ENCODE measurements around the gene NCBP1.
"Not testable (repeated sequence)": the region's sequence is repeated elsewhere in the genome, so short reads cannot be mapped to it uniquely, and the experiment has no call there.

Gene NCBP1

DNA sequence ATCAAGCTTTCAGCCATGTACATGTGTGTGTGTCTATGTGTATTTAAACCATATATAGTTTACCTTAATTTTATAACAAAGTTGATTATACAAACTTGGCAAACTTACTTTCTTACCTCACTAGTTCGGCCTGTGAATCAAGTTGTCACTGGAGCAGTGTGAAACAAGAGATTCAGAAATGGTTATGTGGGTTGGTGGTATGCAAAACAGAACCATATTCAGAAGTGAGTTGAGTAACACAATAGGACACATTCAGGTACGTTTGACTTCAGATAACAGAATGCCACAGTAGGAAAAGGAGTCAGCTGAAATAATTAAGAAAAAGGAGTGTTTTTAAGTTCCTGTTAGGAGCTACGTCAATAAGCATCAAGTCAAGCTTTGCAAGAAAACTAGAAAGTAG is 42.0 kb downstream of the NCBP1 start:
- no peak for DNase-seq

DNA sequence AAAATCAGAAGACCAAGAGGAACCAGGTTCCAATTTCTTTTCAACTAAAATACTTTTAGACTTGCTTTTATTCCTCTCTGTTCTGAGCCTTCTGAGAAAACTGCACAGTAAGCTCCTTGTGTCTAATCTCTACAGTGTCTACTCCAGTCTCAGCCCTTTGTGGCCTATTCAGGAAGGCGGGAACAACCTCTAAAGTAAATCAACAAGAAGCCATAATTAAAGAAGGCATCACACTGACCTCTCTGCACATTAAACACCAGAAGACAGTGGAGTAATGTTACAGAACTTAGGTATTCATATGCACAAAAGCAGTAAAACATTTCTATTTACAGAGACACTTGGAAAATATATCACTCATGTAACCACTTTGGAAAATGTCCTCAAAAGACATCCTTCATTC is 48.6 kb downstream of the NCBP1 start:
- DNase-seq, result no peak

DNA sequence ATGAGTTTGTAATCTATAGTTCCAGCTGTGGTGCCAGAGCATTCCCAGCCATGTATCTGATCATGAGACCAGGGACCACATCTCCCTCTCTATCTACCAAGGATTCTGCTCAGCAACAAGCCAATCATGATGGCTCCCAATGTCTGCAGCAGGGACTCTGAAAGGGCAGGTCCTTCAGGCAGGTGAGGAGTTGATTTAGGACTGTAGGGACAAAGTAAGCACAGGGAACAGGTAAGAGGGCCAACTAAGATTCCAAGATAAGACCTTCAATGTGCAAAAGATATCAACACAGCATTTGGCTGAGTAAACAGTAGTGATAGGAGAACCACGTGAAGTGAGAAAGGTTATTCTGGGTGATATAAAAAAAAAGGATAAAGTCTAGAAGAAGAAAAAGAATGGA is 55.0 kb downstream of the NCBP1 start:
- DNase-seq, result no peak

DNA sequence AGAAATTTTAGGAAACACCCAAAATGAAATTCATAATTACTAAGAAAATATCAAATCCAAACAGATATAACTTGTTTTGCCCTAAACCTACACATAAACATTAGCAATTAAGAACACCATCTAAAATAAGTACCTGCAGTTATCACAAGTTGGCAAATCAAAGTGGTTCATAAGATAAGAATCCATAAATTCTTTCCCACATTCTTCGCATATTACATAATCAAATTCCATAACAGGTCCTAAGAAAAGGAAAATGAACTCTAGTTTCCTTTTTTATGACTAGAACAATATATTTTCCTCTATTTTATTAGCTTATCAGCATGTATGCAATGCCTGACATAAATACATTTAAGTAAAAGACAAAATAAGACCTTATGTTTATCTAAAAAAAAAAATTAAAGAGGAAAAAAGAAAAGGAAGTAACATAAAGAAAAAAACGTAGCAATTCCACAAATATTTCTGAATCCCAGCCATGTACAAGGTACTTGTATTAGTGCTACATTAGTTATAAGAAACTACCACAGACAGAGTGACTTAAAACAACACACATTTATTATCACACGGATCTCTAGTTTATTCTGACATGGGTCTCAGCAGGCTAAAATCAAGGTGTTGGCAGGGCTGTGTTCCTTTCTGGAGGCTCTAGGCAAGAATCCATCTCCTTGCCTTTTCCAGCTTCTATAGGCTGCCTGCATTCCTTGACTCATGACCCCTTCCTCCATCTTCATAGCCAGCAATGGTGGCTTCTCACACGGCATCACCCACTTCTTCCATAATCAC is 56.0 kb downstream of the NCBP1 start:
- DNase-seq, result no peak

DNA sequence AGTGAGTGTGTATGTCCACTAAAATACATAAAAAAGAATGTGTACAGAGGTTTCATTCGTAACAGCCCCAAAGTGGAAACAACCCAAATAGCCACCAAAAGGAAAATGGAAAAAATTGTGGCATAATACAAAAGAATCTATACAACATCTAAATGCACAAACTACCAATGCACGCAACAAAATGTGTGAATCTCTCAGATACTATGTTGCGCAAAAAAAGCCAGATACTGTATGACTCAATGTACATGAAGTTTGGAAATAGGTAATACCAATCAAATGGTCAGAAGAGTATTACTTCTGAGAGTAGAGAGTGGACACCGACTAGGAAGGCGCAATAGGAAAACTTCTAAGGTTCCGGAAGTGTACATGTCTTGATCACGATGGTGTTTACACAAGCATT is 61.1 kb downstream of the NCBP1 start:
- DNase-seq, result no peak

DNA sequence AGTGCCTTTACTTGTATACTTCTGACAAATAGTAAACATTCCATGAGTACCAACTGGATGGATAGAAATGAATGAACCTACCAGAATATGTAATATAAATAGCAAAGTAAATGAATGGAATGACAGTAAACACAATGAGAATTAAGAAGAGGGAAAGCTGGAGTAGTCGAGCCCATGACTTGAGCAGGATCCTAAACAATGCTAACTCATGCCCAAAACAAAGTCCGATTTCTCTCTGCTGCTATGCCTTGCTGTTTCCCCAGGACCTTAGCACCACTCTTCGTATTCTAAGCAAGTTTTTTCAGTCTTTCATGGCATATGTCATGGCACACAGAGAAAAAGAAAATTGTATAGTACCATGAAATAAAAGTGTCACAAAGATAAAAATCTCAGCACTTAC is 61.8 kb downstream of the NCBP1 start:
- no peak for DNase-seq

DNA sequence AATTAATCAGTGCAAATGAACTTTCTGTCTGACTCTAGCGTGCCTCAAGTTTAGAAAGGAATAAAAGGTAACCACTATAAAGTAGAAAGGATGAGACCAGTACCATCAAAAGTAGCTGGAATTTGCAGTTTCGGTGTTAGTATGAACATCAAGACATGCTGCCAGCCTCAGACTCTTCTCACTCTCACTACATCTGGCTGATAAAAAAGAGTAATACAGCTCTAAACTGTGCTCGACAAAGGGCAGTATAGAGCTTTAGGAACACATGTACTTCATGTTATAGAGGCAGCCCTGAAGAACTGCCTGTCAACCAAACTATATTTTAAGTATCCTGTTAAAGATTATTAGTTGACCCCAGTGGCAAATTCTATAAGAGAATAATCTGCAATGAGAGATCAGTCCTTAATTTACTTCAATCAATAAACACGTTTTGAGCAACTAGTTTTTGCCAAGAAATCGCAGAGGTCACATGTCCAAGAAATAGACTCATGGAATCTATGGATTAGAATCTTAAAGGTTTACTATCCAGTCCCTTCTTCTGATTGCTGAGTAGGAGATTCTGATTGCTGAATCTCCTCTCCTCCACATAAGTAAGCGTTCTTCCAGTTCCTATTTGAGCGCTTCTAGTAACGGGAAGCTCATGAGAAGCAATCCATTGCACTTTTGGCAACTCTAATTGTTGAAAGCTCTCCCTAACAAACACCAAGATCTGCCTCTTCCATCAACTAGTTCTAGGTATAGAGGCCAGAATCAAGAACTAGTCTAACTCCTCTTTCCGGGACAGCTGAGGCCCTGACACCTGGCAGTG is 62.6 kb downstream of the NCBP1 start:
- DNase-seq, result no peak

DNA sequence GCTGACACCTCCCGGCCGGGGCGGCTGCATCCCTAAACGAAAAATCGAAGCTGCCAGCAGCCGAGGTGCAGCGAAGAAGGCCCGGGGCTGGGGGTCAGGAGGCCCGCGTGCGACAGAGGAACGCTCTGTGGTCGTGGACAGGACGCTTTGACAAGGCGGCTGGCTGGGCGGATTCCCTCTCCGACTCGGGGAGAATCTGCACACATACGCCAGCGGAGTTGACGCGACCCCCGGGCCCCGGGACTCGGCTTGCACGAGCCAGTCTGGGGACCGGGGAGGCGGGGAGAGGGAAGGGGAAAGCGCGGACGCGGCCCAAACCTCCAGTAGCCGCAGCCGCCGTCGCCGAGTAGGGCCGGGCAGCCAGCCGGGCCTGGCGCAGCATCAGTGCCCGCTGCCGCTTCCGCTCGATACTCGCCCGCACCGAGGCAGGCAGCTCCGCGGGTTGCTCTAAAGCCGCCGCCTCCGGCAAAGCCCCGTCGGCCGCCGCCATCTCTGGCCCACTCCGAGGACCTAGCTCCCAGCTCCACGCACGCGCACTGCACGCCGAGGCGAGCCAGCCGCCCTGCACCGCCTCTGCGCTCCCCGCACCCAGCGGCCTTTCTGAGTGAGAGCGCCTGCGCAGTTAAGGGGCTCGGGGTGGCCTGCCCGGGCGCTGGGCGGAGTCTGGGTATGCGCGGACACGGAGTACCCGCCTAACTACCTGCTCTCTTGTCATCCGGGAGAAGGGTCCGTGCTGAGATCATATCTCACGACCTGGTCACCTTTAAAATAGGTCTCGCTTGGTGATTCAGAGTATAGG is 63.4 kb downstream of the NCBP1 start, which contains the start of gene XPA:
Gene XPA, minus strand, starts transcription at position 538 of the 799 bp plus-strand sequence. Its CDS starts 48 bp downstream, at position 490.
- DNase-seq, result peak; percentile 87 to 96

DNA sequence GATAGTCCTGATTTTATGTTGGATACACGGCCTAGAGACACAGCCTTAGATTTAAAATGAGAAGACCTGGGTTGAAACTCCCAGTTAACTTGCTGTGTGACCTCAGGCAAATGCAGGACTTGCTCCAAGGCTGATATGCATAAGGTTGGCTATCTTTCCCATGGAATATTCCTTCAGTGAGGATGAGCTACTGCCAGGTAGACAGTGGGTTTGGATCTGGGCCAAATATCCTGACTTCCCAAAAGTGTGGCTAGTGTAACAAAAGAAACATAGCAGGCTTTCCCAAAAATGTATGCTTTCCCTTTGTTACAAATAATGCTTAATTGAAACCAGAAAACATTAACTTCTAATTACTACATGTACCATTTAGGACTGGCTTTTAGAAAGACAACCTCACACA is 64.2 kb downstream of the NCBP1 start:
- no peak for DNase-seq

DNA sequence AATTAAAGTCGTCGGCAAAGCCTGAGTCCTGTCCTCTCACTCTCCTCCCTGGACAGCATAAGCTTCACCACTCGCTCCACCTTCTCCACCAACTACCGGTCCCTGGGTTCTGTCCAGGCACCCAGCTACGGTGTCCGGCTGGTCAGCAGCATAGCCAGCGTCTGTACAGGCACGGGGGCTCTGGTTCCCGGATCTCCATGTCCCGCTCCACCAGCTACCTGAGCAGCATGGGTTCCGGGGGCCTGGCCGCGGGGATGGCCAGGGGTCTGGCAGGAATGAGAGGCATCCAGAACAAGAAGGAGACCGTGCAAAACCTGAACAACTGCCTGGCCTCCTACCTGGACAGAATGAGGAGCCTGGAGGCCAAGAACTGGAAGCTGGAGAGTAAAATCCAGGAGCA is 65.2 kb downstream of the NCBP1 start:
- DNase-seq, result no peak

DNA sequence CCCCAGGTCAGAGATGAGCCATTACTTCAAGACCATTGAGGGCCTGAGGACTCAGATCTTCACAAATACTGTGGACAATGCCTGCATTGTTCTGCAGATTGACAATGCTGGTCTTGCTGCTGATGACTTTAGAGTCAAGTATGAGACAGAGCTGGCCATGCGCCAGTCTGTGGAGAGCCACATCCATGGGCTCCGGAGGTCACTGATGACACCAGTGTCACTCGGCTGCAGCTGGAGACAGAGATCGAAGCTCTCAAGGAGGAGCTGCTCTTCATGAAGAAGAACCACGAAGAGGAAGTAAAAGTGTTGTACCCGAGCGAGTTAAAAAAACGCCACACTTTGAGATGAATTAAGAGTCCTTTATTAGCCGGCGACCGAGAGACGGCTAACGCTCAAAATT is 65.7 kb downstream of the NCBP1 start:
- DNase-seq, result not testable (repeated sequence)

DNA sequence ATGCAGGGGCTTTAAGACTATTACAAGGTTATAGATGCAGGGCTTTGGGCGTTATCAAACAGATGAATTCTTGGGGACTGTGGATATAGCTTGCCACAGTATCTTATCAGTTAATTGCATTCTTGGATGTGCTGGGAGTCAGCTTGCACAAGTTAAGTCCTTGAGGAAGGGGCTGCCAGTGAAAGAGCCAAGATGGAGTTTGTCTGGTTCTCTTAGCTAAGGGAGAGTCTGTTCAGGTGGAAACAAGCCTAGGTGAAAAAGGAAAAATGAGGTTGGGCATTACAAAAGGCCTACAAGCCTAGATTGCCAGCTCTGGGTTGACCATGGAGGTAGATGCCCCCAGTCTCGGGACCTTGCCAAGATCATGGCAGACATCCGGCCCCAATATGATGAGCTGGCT is 66.2 kb downstream of the NCBP1 start:
- DNase-seq, result not testable (repeated sequence)

DNA sequence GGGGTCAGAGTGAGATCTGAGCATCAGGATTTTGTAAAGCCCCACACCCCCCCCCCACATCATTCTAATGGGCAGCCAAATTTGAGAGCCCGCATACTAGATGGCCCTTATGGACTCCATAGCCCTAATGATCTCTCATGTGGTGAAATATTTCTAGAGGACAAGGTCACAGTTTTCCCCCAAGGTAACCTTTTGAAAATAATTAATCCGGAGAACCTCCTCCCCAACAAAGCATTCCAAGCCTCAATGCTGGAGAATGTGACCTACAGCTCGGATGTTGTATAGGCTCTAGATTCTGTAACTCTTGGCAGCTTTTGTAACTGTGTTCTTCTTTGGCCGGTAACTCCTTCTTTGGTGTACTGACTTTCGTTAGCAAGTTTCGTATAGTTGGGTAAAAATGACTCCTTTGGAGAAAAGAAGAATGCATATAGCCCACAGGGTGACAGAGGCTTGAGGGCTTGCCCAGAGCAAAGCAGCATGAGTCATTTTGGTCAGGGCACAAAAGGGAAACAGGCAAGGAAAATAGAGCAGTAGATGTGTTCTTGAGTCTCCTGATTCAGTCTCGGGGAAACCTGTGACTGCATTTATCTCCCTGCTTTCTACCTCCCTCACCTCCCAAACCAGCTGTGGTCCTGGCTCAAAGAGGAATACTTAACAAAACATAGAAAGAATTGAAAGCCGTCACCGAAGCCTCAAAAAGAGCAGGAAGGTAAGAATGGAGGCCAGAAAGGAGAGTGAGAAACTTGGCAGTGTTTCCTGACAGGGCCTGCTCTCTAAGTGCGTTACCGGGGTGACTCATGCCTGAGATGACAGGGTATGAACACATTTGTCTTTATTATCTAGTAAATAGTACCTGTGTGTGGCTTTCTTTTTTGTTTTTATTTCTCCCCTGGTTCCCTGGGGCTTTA is 70.1 kb downstream of the NCBP1 start:
- DNase-seq, result peak in 1 of 2 experiments; percentile 13

DNA sequence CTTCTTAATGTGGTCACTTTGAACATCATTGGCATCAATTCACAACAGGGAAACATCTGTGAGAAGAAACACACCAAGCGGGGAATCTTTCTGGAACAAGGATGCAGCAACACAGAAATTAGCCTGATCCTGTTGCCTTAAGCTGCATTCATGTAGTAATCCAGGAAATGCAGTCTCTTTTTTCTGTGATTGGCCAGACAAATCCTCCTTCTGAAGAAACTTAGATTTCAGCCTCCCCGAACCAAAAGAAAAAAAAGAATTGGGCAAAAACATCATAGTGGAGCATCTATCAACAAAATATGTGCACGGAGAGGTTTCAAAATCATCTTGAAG is 70.7 kb downstream of the NCBP1 start:
- DNase-seq, result no peak

DNA sequence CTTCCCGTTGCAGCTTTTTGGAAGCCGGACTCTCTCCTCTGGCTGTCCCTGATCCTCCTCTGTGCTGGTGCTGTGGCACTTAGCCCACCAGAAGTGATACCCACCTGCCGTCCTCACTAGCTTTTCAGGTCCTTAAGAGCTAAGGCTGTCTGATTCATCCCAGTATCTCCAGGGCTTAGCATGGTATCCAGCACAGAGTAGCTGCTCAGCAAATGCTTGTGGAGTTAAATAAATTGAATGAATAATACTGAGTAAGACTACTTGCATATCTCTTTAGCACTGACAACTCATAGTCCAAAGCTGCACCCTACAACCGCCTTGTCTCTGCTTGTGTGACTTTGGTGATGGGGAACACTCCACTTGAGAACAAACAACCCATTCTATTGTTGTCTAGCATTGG is 71.2 kb downstream of the NCBP1 start:
- no peak for DNase-seq

DNA sequence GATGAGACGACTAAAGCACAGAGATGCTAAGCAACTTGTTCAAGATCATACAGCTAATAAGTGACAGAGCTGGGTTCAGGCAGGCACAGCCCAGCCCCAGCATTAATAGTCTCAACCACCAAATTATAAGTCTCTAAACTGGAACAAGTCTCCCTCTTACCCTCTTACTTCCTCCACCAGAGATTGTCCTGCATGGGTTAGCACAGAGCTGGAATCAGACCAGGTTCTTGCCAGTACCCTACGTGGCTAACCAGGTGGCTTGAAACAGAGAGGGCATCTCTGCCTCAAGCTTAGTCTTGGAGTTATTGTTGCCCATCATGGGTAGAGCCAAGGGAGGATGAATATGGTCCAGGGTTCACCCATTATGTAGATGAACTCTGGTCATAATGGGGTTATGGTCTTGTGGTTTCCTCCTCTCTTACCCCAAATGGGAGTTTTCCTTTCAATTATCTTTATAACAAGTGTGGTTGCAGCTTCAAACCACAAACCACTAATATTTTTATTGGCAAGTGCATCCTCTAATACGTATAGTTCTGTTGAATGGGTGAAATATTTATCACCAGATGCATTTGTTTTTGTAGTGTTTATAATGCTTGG is 71.8 kb downstream of the NCBP1 start:
- no peak for DNase-seq

DNA sequence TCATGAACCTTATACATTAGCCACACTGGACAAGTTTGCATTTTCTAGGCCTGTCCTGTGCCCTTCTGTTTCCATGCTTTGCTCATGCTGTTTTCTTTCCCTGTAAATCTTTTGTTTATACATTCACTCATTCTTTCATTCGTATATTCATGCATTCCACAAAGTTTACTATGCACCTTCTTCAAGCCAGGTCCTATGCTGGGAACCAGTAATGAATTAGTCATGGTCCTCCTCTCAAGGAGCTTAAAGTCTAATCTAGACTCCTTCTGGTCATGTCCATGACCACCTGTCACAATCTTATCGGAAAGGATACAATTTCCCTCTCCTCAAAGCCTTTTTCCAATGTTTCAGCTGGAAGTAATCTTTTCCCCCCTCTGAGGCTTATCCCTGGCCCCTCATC is 72.6 kb downstream of the NCBP1 start:
- DNase-seq, result no peak

DNA sequence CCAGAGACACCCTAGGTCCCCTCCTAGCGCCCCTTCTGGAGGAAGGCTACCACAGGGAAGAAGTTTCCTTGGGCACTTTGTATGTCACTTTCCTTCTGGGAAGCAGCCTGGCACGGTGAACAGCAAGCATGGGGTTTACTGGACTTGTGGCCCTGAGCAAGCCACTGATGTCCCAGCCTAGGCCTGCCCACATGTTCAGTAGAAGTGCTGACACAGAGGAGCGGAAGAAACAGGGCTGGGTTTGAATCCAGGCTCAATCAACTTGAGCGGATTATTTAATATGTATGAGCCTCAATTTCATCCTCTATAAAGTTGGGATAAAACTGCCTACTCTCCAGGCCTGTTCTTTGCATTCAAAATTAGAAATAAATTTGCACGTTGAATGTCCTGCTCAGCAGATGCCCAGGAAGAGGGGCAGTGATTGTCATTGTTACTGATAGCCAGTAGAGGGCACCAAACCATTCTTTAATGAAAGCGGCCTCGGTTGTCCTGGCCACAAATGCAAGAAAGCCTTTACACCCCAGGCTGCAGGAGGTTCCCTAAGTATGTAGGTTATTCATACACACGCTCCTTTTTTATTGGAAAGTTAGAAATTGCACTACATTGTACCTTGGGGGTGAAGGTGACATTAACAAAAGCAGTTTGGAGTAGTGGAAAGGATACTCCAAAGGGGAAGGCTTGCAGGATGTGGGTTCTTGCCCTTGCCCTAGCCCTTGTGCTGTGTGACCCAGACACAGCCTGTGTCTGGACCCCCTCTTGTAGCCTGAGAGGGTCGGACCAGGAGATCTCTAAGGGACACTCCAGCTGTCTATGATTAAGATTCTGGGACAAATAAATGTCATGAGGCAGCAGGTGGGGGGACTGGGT is 77.0 kb downstream of the NCBP1 start:
- peak; percentile 40 to 44 for DNase-seq

DNA sequence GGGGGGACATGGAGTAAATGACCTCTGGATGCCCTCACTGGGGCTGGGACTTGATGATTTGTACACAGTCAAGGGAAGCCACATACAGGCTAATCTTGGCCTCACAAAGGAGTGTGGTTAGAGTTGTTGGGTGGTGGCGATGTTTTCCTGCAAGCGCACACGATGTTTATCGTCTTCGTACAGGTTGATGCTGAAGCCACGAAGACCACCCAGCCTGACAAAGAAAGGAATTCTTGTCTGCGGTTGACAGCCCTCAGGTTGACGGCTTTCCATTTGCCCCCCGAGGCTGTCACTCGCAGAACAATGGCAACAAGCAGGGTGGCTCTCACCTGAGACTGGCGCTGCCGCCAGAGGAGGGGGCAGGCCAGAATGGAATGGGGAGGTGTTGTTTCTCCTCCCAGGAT is 77.6 kb downstream of the NCBP1 start:
- no peak for DNase-seq

DNA sequence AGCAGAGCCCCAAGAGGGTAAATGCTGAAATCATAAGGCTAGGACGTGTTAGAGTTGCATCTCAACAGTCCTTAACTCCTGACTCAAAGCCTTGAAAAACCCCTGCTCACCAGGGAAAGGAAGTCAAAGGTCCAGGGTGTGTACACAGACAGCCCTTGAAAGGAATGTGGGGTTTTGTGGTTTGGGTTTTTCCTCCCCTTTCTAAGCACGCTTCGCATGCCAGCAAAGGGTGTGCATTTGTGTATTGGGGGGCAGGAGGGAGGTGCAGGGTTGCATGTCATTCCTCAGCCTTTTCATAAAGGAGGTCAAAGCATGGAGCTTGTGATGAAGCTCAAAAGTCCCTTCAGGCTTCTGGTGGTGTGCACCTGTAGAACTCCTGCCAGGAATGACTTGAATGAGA is 80.8 kb downstream of the NCBP1 start:
- DNase-seq, result no peak

DNA sequence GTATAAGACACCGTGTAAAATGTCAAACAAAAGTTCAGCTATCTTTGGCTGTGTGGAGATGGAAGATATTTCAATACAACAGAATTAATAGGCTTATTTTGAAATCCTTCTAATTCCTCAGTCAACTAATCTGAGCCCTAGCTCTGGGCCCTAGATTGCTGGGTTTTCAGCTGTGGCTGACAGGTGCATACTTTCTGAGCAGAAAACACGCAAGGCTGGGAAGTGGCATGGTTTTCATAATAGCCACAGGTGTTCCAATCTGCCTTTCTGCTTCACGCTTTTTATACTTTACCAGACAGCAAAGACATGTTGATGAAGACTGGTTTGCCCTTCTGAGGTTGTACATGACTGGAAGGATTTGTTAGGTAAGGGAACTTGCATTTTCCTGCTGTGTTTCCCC is 84.2 kb downstream of the NCBP1 start:
- DNase-seq, result no peak

All from SHP77 (cell line).